RWPE2 (cell line): ENCODE results near the gene DEFB116.
"Not testable (repeated sequence)": the region's sequence is repeated elsewhere in the genome, so short reads cannot be mapped to it uniquely, and the experiment has no call there.

Source experiments
- ATAC-seq: fragments of 200-7000 bp; cut with Tn5 transposase; 3 replicates; pipeline ENCODE4 v1.9.1; 2021; ENCODE audit warnings: low read depth
- DNase-seq: peaks from one replicate; pipeline ENCODE4 v3.0.0-alpha.2; 2020; ENCODE audit warnings: low spot score
- H3K27ac ChIP-seq: fragments of 450-650 bp; 2 replicates; pipeline ENCODE4 v1.5.1; 2017; ENCODE audit warnings: mild to moderate bottlenecking; ENCODE audit not compliant: poor library complexity, severe bottlenecking
- H3K27me3 ChIP-seq: fragments of 250-450 bp; sonication (Bioruptor Pico); 2 replicates; pipeline ENCODE4 v1.5.1; 2021; ENCODE audit warnings: mild to moderate bottlenecking, moderate library complexity; ENCODE audit not compliant: insufficient read depth, poor library complexity, severe bottlenecking
- H3K36me3 ChIP-seq: fragments of 250-450 bp; sonication (Bioruptor Pico); 2 replicates; pipeline ENCODE4 v1.5.1; 2020; ENCODE audit warnings: low read depth, mild to moderate bottlenecking, moderate library complexity
- H3K4me1 ChIP-seq: fragments of 250-450 bp; sonication (Bioruptor Pico); 2 replicates; pipeline ENCODE4 v1.5.1; 2021; ENCODE audit warnings: mild to moderate bottlenecking, moderate library complexity; ENCODE audit not compliant: insufficient read depth, poor library complexity, severe bottlenecking
- H3K4me3 ChIP-seq: fragments of 250-450 bp; sonication (Bioruptor Pico); 2 replicates; pipeline ENCODE4 v1.5.1; 2021; ENCODE audit warnings: mild to moderate bottlenecking, moderate library complexity; ENCODE audit not compliant: severe bottlenecking
- H3K9me3 ChIP-seq: fragments of 250-450 bp; sonication (Bioruptor Pico); 2 replicates; pipeline ENCODE4 v1.5.1; 2021; ENCODE audit warnings: mild to moderate bottlenecking, moderate library complexity; ENCODE audit not compliant: severe bottlenecking
- CTCF ChIP-seq: fragments of 450-650 bp; IDR thresholded peaks from one replicate; pipeline ENCODE4 v1.5.1; 2017; ENCODE audit warnings: mild to moderate bottlenecking, moderate library complexity; ENCODE audit not compliant: poor library complexity, severe bottlenecking

Gene DEFB116

GRCh38 chr20:31308535-31309162 lies at the start of gene DEFB116:
TSS of gene DEFB116 (minus strand) at chr20:31308585. CDS start at chr20:31308585, 0 bp downstream.
- ATAC-seq (no peak; the same call in 2 of the 3 replicates), DNase-seq (no peak)
- H3K27ac ChIP-seq: no peak within 1 kb of the TSS
- no peak within 1 kb of the TSS for H3K4me3 ChIP-seq
- no peak for TF ChIP-seq CTCF
- H3K4me1 ChIP-seq: no peaks in the 10 kb centered on the region
- H3K36me3 ChIP-seq: no peaks in the 10 kb centered on the region
- H3K27me3 ChIP-seq: peaks cover 5% of the 10 kb centered on the region
- no peaks in the 10 kb centered on the region for H3K9me3 ChIP-seq

DNA sequence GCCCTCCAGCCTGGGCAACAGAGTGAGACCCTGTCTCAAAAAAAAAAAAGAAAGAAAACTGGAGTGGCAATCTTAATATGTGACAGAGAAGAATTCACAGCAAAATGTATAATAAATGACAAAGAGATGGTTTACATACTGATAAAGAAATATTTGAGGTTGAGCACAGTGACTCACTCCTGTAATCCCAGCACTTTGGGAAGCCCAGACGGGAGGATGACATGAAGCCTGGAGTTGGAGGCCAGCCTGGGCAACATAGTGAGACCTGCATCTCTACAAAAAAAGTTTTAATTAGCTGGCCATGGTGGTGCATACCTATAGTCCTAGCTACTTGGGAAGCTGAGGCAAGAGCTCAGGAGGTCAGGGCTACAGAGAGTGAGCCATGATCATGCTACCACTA lies 47.6 kb upstream of the DEFB116 start:
- Histone ChIP-seq H3K9me3 (no peaks in the 10 kb centered on the region), H3K36me3 (no peaks in the 10 kb centered on the region), H3K4me3 (no peak overlapping the region), H3K4me1 (no peaks in the 10 kb centered on the region), H3K27ac (no peak overlapping the region), H3K27me3 (peaks cover 14% of the 10 kb centered on the region)
- ATAC-seq (peak; percentile 38; the same call in 1 of the 3 replicates), DNase-seq (no peak)
- no peak for TF ChIP-seq CTCF

DNA sequence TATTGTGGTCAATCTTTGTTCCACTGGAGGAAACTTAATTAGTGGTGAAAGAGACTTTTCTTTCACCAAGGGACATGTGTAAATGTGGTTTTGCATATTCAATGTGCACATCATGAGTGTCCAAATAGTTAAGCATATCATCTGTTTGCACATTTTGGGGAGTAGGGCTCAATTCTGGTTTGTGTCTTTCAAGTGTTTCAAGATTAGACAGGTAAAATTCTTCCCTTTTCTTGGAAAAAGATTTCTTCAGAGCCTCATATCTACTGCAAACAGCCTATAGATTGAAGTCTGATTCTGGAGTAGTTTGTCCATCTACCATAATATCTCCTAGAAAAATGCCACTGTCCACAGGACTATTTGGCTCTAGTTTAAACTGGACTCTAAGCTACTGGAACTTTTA lies 33.1 kb upstream of the DEFB116 start:
- Histone ChIP-seq H3K4me3 (no peak overlapping the region), H3K27ac (no peak overlapping the region), H3K4me1 (no peaks in the 10 kb centered on the region), H3K36me3 (no peaks in the 10 kb centered on the region), H3K9me3 (peaks cover 1% of the 10 kb centered on the region), H3K27me3 (peaks cover 18% of the 10 kb centered on the region)
- no peak for TF ChIP-seq CTCF
- DNase-seq (no peak), ATAC-seq (no peak)

DNA sequence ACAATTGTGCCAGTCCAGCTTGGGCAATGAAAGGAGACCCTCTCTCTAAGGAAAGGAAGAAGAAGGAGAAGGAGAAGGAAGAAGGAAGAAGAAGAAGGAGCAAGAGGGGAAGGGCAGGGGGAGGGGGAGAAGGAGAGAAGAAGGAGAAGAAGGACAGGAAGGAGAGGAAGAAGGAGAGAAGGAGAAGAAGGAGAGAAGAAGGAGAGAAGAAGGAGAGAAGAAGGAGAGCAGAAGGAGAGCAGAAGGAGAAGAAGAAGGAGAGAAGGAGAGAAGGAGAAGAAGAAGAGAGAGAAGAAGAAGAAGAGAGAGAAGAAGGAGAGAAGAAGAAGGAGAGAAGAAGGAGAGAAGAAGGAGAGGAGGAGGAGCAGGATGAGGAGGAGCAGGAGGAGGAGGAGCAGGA lies 22.5 kb upstream of the DEFB116 start:
- no peaks in the 10 kb centered on the region for H3K4me1 ChIP-seq
- peaks cover 7% of the 10 kb centered on the region for H3K27me3 ChIP-seq
- TF ChIP-seq CTCF: no peak
- H3K36me3 ChIP-seq: no peaks in the 10 kb centered on the region
- H3K9me3 ChIP-seq: peaks cover 6% of the 10 kb centered on the region
- no peak overlapping the region for H3K4me3 ChIP-seq
- H3K27ac ChIP-seq: no peak overlapping the region
- ATAC-seq (no peak), DNase-seq (no peak)

DNA sequence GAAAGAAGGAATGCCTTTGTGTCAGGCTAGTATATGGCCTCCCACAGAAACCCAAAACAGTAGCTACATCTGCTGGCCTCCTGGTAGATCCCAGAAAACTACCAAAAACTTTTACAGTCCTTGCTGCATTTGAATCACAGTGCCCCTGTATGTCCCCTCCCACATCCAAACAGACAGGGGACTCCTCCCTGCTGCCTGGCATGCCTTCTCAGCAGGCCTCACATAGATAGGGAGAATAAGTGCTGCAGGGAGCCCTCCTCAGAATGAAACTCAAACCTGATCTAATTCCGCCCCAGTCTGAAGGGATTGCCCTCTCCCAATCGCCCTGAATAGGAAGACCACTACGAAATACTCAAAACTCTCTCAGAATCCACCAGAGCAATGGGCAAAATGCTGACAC lies 14.1 kb upstream of the DEFB116 start:
- ATAC-seq (no peak), DNase-seq (no peak)
- TF ChIP-seq CTCF: no peak
- Histone ChIP-seq H3K27me3 (peaks cover 8% of the 10 kb centered on the region), H3K4me1 (no peaks in the 10 kb centered on the region), H3K36me3 (no peaks in the 10 kb centered on the region), H3K4me3 (no peak overlapping the region), H3K27ac (no peak overlapping the region), H3K9me3 (peaks cover 6% of the 10 kb centered on the region)

DNA sequence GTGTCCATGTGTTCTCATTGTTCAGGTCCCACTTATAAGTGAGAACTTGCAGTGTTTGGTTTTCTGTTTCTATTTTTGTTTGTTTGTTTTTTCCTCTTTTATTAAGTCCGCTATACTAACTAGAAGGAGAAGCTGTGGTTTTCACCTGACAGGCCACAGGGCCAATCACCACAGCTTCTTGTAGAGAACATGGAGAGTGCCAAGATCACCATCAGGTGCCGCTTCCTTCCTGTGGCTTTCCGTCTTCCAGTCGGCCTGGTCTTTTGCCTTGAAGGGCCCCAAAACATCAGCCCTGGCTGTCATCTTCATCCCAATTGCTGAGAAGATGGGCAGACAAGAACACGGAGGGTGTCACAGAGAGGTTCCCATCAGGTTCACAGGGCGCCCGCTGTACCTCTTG lies 23.4 kb downstream of the DEFB116 start:
- H3K27ac ChIP-seq, H3K9me3 ChIP-seq, ATAC-seq, H3K4me1 ChIP-seq, H3K36me3 ChIP-seq, H3K4me3 ChIP-seq, DNase-seq, H3K27me3 ChIP-seq: not testable (repeated sequence)
